Hepatocyte (in vitro differentiated cells): ENCODE data around the gene SIAH3.

Source experiments
- EZH2 ChIP-seq: fragments of 200-600 bp; sonication (generic); IDR thresholded peaks from 2 replicates; pipeline ENCODE4 v1.6.1; 2016; ENCODE audit warnings: antibody characterized with exemption, mild to moderate bottlenecking, borderline replicate concordance
- EZH2phosphoT487 ChIP-seq: fragments of 200-600 bp; sonication (generic); IDR thresholded peaks from one replicate; pipeline ENCODE4 v1.6.1; 2018; ENCODE audit warnings: antibody characterized with exemption, mild to moderate bottlenecking, low read depth, moderate library complexity; ENCODE audit not compliant: unreplicated experiment, severe bottlenecking
- TF ChIP-seq, protein P1 (sequence below): fragments of 200-600 bp; sonication (generic); IDR thresholded peaks from 2 replicates; pipeline ENCODE4 v1.5.1; 2016; ENCODE audit warnings: antibody characterized with exemption, mild to moderate bottlenecking; ENCODE audit not compliant: poor library complexity

DNA sequence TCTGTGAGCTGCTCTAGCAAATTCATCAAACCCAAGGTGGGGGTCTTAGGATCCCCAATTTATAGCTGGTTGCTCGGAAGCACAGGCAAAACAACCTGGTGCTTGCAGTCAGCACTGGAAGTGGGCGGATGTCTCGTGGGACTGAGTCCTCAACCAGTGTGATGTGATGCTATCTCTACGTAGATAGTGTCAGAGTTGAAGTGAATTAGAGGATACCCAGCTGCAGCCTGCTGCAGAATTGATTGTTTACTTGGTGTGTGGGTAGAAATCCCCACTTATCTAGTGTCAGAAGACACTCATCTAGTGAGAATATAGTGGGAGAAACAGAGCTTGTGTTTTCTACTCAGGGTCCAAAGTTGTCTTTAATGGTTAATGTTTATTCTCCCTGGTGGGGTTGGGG, 86.1 kb downstream of the SIAH3 start:
- TF ChIP-seq, protein P1, sequence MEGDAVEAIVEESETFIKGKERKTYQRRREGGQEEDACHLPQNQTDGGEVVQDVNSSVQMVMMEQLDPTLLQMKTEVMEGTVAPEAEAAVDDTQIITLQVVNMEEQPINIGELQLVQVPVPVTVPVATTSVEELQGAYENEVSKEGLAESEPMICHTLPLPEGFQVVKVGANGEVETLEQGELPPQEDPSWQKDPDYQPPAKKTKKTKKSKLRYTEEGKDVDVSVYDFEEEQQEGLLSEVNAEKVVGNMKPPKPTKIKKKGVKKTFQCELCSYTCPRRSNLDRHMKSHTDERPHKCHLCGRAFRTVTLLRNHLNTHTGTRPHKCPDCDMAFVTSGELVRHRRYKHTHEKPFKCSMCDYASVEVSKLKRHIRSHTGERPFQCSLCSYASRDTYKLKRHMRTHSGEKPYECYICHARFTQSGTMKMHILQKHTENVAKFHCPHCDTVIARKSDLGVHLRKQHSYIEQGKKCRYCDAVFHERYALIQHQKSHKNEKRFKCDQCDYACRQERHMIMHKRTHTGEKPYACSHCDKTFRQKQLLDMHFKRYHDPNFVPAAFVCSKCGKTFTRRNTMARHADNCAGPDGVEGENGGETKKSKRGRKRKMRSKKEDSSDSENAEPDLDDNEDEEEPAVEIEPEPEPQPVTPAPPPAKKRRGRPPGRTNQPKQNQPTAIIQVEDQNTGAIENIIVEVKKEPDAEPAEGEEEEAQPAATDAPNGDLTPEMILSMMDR, result no peak
- TF ChIP-seq EZH2, result no peak
- TF ChIP-seq EZH2phosphoT487, result no peak
